ENCODE data around the gene PDE4D.
"Not testable (repeated sequence)": the region's sequence is repeated elsewhere in the genome, so short reads cannot be mapped to it uniquely, and the experiment has no call there.

Gene PDE4D

DNA sequence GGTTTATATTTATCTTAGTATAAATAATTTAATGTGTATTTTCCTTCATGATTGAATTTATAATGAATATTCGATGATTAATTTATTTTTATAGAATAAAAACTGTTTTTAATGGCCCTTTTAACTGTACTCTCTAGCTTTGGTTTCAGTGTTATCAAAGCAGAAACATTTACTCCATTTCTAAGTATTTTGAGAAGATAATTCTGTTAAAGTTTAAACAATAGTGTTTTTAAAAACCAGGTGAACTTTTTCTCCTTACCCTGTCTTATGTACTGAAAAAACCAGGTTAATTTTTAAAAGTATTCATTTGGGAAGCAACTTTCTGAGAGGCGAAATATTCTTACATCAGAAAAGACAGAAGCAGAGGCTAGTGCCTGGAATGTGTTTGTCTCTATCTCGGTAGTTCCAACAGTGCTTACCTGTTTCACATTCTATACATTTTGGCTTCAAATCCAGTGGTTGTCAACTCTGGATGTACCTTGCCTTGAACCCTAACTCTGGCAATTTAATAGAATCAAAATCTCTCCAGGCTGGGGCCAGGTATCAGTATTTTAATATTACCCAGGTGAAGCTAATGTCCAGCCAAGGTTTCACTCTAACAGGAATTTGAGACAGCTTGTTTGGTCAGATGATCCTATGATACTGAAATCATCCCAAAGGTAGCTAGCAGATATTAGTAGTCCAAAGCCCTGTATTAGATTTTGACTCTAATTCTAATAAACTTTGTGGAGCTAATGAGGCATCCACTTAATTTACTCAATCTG, 434.4 kb downstream of the PDE4D start:
- DNase-seq = no peak

DNA sequence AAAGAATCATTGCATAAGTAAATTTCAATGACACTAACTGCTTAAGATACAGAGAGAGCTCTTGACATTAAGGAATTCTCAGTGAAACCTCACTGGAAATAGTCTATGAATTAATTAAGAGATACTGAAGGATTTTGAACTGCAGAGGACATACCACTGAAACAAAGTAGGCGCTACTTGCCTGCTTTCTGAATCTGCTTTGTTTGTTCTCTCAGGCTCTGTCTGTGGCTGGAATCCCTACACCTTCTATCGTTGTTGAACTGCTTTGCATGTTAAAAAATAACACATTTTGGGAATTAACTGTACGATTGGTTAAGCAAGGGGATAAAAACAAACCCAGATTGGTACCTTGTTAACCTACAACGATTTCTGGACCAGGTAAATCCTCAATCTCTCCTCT, 435.2 kb downstream of the PDE4D start:
- DNase-seq = no peak

DNA sequence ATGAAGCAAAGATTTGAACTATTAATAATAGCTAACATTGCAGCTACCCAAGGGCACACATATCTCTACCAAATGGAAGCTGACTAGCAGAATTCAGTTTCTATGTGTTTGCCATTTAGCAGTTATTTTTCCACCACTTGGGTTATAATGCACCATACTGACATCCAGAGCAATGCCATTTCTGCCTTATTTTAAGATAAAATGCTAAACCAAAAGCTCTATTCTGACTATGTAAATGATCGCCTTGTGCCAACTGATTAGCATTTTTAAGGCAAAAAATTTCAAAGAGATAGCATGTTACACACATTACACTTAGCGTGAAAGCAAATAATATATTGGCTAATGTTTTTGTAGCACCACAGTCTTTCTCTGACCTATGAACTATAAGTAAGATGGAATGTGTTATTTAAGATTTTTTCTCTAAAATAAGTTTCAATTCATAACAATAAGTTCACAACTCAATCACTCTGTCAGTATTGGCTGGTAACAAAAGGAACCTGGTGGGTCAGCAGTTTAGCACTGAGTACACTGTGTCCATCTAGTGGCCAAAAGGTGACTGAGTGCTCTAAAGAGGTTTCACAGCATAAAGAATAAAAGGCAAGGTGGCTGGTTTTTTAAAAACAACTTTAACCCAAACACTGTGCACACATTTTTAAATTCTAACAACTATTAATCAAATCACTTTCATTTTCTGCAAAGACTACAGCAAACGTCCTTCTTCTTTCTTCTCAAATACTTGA, 443.5 kb downstream of the PDE4D start:
- no peak for DNase-seq

DNA sequence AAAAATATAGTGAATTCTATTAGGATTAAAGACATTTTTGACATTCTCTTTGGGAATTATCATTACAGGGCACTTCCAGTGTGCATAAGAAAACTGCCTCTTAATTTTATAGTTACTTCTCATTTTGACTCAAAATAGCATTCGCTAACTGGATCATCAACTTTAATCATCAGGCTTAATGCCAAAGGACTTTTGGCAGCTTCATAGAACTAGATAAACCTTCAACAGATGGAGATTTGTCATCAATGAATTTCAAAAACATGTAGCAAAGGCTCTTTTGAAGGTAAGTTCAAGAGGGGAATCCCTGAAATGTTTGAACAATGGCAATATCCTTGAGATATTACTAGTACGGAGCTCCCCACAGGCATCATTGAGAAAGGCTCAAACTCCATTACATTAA, 447.2 kb downstream of the PDE4D start:
- DNase-seq = no peak

DNA sequence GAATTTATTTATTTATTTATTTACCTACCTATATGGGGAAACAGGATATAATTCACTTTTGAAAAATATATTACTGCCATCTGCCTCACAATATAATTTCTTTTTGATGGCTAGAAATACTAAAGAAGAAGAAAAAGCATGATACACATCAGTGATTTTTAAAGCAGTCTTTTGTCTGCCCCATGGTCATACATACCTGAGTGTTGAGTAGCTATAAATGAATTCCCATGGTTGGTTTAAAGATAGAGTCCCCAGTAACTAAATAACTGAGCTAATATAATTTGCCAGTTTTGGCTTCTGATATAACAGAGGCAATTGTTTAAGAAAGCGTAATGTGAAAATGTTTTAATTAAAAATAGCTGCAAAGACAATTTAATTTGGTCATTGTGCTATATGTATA, 447.8 kb downstream of the PDE4D start:
- DNase-seq = no peak

GRCh38 chr5:59439303-59439702, 454.2 kb downstream of the PDE4D start:
- no peak for DNase-seq

- DNase-seq = no peak
Observed at GRCh38 chr5:59437176-59437575, 456.4 kb downstream of the PDE4D start.

GRCh38 chr5:59436364-59437148, 457.0 kb downstream of the PDE4D start:
- DNase-seq = no peak

- DNase-seq = no peak
Observed at GRCh38 chr5:59433174-59433573, 460.4 kb downstream of the PDE4D start.

- no peak for DNase-seq
Observed at GRCh38 chr5:59430066-59430685, 463.4 kb downstream of the PDE4D start.

DNA sequence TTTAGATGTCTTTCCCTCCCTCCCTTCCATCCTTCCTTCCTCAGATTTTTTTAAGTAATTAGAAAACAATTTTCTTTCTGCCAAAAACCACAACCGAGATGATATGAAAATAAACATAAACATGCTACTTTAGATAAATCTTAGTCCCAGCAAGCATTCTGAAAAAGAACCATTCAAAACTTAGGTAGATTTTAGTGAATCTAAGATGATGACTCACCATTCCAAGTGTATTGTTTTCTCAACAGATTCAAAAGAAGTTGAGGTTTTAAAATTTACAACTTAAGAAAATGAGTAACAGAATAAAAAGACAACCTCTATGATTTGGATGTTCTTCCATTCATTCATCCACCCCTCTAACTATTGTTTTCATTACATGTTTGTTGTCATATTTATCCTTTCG, 465.1 kb downstream of the PDE4D start:
- no peak for DNase-seq

DNA sequence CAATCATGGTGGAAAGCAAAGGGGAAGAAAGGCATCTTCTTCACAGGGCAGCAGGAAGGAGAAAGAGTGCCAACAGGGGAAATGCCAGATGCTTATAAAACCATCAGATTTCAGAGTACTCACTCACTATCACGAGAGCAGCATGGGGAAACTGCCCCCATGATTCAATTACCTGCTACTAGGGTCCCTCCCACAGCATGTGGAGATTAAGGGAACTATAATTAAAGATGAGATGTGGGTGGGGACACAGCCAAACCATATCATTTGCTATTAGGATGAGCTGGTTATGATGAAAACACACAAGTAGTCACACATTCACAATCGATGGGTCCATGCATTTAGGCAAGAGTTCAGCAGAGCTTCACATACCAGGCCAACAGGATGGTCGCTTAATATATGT, 469.0 kb downstream of the PDE4D start:
- no peak for DNase-seq

- no peak for DNase-seq
Observed at GRCh38 chr5:59423021-59423420, 470.5 kb downstream of the PDE4D start.

- no peak for DNase-seq
Observed at GRCh38 chr5:59421986-59422941, 471.3 kb downstream of the PDE4D start.

- DNase-seq = no peak
Observed at GRCh38 chr5:59420596-59420995, 472.9 kb downstream of the PDE4D start.

DNA sequence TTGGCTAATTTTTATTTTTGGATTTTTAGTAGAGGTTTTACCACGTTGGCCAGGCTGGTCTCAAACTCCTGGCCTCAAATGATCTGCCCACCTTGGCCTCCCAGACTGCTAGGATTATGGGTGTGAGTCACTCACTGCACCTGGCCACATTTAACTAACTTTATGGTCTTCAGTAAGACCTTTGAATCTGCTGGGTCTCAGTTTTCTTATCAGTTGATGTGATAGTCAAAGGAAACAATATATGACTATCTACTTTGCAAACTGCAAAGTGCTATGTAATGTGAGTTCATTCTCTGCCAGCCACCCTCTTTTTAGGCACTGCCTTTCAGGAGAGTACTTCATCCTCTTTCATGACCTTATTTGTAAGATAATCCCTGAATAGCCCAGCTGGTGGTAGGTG, 474.7 kb downstream of the PDE4D start:
- DNase-seq = no peak

DNA sequence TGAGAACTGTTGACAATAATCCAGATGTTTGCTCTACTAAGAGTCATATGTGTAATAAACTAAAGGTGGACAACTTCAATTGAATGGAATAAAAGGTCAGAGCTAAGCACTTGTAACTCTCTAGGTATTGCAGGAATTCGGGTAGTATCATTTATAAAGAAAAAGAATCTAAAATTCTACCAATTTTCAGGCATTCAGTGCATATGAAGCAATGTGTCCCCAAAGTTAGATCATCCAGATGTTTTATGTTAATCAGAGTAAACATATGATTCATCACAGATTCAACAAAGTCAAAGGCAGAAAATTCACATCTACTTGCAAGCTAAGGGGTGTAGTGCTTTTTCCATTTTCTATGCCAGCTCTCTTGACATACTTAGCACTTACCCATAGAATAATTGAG, 477.1 kb downstream of the PDE4D start:
- no peak for DNase-seq

- no peak for DNase-seq
Observed at GRCh38 chr5:59416026-59416425, 477.5 kb downstream of the PDE4D start.

DNA sequence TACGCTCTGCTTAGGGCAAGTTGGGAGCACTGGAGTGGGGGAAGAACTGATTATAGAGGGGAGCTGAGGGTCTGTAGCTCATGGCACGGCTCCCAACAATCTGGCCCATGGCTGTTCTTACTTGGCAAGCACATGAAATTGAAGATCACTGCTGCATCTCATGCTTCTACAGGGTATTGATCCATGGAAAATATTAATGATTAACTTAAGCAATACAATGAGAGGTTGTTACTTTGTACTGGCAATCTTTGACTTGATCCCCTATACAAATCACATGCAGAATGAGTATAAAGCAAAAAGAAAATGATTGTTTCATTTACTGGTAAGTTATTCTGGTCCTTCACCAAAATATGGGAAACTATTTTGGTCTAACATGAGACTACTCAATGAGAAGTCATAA, 481.1 kb downstream of the PDE4D start:
- DNase-seq = no peak

DNA sequence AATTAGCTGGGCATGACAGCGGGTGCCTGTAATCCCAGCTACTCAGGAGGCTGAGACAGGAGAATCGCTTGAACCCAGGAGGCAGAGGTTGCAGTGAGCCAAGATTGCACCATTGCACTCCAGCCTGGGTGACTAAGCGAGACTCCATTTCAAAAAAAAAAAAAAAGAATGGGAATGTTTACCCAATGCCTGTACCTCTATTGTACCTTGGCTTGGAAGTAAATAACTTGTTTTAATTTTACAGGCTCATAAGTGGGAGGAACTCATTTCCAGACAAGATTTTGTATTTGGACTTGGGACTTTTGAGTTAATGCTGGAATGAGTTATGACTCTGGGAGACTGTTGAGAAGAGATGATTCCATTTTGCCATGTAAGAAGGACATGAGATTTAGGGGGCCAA, 484.5 kb downstream of the PDE4D start:
- DNase-seq = not testable (repeated sequence)

GRCh38 chr5:59407967-59408366, 485.6 kb downstream of the PDE4D start:
- DNase-seq = no peak

DNA sequence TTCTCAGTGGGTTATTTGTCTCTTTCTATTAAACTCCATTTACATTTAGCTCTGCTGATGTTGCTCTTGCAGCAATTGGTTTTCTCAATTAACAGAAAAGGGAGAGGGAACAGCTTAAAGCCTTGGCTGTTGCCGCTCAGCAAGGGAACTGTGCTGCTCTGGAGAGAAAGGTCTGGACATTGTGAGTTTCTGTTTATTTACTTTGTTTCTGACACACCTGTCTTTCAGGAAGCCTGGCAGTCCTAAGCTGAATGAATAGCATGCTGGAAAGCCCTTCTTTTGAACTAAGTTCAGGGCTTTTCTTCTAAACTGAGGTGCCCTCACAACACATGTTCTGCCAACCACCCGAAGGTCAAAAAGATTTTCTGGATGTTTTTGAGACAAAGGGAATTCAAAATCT, 491.9 kb downstream of the PDE4D start:
- no peak for DNase-seq

Measured in retina (tissue), 1 donor.